Sciatic nerve (tissue), 2 donors: Measurements from ENCODE around the gene CIZ1. TPM values are rescaled to one million over a fixed set of nuclear protein-coding genes. Genes with fewer than 3 reads are reported as not detected.
"Not testable (repeated sequence)": the region's sequence is repeated elsewhere in the genome, so short reads cannot be mapped to it uniquely, and the experiment has no call there.

Experiments
- ATAC-seq: fragments of 200-7000 bp; cut with Tn5 transposase; one replicate; pipeline ENCODE4 v1.9.1; 2020; ENCODE audit warnings: mild to moderate bottlenecking, moderate library complexity
- DNase-seq: peaks from one replicate; pipeline ENCODE4 v3.0.0-alpha.2; 2020; ENCODE audit warnings: low spot score
- intact Hi-C: fragments of 100-400 bp; cut with DNase I; formaldehyde crosslinking; loops from one replicate; pipeline ENCODE4 v1.14.2; 2022
- total RNA-seq: library from RNA; stranded (reverse); fragmentation: NEBNext Ultra II Directional; extraction: Animal tissue kit (Norgen Biotek cat#: 25700); gene quantifications from one replicate; pipeline ENCODE4 v1.2.1, GENCODE V29; 2021
- donor health status: DM: no; HTN: no; CAD: no.
- donor health status: DM: no; HTN: no; CAD: no.

CIZ1 gene
- total RNA-seq, 1 donor from 2014 or later = 140 TPM

DNA sequence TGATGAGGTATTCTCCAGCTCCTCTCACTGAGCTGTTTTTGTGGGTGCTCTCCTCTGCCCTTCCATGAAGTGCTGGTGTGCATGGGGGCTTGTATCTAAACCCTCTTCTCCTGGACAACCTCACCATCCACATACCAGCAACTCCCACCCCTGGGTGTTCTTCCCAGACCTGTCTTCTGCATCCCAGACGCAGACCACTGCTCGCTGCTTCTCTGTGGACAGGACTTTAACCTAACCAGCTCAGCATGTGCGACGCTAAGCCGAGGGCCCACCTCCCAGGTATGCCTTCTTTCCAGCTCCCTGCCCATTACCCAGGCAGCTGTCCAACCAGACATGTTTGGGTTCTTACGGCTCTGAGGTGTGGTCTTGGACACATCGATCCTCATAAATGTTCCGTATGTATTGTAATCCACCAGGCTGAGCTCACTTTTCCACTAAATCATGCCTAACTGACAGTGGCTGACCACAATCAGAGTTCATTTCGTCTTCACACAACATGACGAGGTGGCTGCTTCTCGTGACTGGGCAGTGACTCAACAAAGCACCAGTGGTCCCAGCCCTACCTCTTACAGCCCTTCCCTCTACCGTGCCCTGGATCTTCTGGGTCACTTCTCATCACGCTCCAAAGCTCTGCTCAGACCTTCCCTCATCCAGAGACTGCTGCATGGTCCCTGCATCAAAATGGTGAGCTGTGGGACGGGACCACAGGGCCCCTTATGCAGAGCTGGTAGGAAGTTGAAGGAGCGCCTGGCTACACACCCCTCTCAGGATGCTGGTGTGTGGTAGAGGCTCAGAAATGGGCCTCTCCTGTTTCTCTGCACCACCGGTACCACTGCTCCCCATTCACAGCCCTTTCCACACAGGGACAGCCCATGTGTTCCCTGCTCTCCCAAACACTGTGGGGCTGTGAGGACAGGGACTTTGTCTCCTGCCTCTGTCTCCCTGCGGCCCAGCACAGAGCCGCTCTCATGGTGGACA lies 54.3 kb downstream of the CIZ1 start:
- DNase-seq = no peak

DNA sequence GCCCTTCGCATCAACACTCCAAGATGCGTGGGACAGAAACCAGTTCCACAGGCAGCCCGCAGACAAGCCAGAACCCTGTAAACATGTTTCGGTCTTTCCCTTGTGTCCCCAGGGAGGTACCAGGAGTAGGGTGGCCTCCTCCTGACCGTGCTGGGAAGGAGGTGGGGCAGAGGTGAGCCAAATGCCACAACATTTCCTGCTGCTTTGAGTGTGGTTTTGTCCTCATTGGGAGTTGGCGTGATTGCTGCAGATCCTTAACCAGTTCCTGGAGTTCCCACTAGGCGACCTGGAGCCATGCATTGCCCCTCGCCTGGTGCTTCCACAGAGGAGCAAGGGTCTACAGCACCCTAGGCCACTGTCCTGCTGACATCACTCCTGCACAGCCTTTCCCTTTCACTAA lies 55.8 kb downstream of the CIZ1 start:
- intact Hi-C loops, ATAC-seq, DNase-seq: not testable (repeated sequence)

More for the DNA sequence above, 54.3 kb downstream of the CIZ1 start:
- ATAC-seq = no peak
- intact Hi-C loops = no loop called here

DNA sequence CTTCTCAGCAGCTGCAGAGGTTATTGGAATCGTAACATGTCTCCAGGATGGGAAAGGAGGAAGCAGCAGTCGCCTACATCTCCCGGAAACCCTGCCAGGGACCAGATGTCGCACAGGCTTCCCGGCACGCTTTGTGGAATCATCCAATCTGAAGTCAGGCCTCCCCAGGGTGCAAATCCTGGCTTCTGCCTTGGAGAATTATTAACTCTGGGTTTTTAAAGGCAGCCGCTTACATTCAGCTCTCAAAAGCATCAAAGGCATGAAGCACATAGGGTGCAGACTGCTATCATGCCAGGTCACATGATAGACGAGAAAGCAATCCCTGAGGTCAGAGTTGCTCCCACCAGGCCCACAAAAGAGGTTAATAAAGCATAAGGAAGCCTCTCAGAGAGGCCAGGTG lies 59.2 kb downstream of the CIZ1 start:
- DNase-seq, intact Hi-C loops, ATAC-seq: not testable (repeated sequence)

DNA sequence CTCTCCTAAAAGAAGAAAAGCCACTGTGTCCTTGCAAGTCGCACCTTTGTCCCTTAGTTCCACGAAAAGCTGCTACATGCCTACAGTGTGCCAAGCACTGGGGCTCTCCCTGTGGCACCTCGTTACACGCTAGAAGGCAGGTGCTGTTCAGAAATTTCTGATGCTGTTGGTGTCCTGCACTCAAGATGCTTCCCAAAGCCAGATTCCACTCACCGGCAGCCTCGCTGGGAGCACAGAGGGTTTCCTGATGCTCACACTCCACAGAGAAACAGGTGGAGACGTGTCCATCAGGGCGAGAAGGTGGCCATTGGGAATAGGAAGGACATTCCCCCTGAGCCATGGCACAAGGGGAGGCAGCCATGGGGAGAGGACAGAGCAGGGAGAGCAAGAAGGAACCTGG lies 60.0 kb downstream of the CIZ1 start:
- intact Hi-C loops, ATAC-seq, DNase-seq: not testable (repeated sequence)

DNA sequence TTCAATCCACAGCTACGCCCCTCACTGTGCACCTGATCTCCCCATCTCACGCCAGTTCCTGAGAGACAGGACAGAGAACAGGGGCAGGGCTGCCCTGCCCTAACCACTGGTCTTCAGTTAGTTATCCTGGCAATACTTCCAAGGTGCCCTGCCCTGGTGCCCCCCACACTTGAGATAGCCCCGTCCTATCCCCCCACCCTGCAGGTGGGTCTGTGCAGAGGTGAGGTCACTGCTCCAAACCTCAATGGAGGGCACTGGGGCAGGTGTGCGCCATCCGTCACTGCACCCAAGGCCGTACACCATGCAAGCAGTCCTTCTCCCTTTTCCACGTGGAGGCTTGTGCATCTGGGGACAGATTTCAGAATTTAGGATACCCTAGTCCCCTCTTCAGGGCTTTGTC lies 60.7 kb downstream of the CIZ1 start:
- intact Hi-C loops, DNase-seq, ATAC-seq: not testable (repeated sequence)

DNA sequence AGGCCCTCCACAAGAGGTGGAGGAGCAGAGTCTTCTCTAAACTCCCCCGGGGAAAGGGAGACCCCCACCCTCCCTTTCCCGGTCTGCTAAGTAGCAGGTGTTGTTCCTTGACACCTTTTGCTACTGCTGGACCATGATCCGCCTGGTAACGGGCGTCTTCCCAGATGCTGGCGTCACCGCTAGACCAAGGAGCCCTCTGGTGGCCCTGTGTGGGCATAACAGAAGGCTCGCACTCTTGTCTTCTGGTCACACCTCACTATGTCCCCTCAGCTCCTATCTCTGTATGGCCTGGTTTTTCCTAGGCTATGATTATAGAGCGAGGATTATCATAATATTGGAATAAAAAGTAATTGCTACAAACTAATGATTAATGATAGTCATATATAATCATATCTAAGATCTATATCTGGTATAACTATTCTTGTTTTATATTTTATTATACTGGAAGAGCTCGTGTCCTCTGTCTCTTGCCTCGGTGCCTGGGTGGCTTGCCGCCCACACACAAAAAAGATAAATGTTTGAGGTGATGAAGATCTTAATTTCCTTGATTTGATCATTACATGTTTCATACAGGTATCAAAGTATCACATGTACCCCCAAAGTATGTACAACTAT lies 61.3 kb downstream of the CIZ1 start:
- DNase-seq, ATAC-seq, intact Hi-C loops: not testable (repeated sequence)

DNA sequence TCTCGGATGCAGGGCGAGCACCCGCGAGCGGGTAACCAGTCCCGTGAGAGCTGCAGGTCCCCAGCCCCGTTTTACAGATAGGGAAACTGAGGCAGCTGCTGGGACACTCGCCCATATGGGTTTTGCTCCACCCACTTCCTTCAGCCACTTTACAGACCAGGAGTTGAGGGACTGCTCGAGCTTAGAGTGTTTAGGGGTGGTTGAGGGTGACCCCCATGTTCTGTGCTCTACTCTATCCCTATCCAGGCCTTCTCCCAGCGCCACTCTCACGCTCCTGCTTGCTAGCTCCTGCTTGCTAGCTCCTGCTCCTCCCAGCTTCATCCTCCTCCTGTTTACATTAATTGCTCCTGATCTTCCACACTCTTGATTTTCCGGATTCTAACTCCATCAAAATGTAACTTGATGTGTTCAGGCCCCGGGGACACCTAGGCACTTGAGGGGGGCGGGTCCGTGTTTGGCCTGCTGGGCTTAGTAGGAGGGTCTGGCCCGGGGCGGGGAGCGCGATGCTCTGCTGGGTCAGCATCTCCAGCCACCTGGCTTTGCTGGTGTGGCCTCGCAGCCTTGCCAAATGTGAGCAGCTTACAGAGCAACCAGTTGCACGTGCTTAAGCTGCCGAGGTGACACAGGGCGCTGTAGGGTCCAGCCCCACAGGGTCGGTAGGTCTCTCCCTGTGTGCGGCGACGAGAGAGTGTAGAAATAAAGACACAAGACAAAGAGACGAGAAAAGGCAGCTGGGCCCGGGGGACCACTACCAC lies 62.4 kb downstream of the CIZ1 start:
- intact Hi-C loops = no loop called here
- ATAC-seq (peak; percentile 12), DNase-seq (no peak)

DNA sequence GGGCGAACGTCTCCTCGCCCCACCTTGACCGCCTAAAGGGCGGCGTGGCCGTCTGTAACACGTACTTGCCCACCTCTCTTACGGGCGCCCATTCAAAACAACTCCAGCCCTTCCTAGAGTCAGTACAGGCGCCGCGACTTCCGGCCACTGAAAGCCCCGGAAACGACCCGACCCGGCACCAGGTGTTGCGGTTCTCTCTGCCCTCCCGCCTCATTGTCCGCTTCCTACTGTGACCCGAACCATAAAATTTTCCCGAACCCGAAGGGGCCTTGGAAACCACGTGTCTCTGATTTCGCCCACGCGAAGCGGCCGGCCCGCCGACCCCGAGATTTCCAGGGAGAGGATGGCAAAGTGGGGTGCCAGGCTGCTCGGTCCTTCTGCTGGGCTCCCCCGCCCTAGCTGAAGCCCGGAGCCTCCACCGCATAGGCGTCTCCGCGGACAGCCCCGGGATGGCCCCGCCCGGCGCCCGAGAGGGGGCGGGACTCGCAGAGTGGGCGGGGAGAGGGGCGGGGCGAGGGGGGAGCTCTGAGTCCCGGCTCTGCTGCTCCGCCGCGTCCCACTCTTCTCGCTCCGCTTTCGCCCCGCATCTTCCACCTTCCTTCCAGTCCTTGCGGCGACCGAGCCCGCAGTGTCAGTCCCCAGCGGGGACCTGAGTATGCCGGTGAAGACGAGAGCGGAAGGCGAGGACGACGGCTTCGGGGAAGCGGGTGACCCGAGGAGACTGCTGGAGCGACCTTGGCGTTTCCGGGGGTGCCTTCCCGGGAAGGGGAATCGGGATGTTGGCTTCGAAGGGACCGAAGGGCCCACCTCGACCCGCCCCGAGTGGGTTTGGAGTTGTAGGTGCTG lies 63.2 kb downstream of the CIZ1 start:
- peak; percentile 94 for ATAC-seq
- intact Hi-C loops = no loop called here
- peak; percentile 88 for DNase-seq

DNA sequence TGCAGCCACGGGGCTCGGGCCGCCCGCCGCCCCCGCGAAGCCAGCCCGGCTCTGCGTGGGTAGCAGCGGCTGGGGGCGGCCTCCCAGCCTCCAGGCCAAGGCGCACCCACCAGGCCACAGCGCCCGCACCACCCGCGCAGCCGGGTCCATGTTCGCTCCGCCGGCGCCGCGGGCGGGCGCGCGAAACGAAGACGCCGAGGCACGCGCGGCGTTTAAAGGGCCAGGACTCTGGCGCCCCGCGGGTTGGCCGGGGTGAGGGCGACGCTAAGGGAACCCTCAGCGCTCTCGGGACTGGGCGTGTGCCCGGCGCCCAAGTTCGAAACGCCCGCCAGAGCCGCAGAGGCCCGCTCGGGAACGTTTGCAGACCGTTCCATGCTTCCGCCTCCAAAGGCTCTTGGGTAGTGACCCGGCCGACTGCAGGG lies 63.8 kb downstream of the CIZ1 start, which contains the start of gene PTGES2:
Gene PTGES2, minus strand, starts transcription at position 162 of the 422 bp plus-strand sequence. Its CDS starts 12 bp downstream, at position 150.
- intact Hi-C loops = no loop called here
- DNase-seq = peak; percentile 90
- ATAC-seq = peak; percentile 89

DNA sequence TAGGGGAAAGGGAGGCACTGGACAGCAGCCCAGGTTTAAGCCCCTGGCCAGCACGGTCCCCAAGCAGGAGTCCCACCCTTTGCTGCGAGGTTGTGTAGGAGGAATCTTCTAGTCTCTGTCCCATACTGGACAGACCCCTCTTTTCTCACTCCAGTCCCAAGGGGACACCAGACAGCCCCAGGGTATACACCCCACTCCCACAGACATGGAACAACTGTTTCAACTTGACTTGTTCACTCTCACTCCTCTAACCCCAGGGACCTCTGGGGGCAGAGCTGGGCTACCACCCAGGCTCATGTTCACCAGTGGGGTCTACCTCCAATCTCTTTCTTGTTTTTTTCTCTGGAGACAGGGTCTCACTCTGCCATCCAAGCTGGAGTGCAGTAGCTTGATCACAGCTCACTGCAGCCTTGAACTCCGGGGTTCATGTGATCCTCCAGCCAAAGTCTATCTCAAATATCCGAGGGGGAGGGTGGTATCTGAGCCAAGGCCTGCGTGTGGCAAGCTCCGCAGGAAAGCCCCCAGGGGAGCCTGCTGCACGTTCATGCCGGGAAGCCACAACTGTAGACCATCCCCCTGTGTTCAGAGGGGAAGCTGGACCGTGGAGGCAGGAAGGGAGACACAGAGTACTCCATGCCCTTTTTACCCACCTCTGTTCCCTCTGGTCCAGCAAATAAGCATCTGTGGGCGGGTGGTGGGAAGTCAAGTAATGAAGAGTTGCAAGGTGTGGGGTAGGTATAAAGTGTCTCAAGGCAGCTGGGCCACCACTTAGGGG lies 65.6 kb downstream of the CIZ1 start:
- ATAC-seq (no peak), DNase-seq (no peak)
- intact Hi-C loops = no loop called here

DNA sequence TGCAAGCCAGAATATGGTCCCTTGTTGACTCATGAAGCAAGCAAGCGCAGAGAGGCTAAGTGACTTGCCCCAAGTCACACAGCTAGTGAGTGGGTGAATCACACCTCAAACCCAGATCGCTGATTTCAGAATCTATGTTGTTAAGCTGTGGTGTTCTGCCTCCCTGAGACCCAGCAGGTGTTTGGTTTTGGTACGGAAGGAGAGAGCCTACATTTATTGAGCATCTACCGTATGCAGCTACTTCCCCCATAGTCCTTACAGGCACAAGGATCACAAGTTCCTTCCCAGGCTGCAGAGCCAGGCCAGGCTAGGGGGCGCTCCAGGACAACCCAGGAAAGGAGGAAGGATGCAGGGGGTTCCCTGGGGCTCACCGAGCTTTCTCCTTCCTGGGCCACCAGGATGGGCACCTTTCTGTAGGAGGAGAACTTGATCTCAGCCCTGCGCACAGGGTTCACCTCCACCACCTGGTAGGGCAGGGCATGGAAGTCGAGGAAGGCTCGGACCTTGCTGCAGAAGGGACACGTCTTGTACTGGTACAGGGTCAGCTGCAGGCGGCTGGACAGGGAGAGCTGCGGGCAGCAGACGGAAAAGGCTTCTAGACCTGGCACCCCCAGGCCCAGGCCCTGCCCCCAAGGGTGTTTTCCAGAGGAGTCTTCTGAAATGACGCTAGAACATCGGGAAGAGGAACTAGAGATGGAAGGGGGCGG lies 66.3 kb downstream of the CIZ1 start:
- DNase-seq (peak; percentile 86), ATAC-seq (no peak)
- intact Hi-C loops = no loop called here

DNA sequence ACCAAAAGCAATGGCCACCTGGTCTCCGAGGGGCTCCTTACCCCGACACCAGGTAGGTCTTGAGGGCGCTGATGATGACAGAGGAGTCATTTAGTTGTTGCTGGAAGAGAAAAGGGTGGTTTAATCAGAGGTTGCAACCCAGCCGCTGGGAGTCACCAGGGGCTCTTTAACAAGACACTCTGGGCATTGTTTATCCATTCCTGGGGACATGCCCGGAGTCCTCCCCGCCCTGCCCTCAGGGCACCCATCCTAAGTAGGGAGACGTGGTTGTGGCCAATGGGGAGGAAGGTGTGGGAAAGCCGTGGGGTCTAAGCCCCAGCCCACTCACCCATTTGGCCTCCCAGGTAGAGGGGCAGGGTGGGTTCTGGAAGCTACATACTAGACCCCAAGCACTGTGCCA lies 66.9 kb downstream of the CIZ1 start:
- ATAC-seq (no peak), DNase-seq (no peak)
- intact Hi-C loops = no loop called here

DNA sequence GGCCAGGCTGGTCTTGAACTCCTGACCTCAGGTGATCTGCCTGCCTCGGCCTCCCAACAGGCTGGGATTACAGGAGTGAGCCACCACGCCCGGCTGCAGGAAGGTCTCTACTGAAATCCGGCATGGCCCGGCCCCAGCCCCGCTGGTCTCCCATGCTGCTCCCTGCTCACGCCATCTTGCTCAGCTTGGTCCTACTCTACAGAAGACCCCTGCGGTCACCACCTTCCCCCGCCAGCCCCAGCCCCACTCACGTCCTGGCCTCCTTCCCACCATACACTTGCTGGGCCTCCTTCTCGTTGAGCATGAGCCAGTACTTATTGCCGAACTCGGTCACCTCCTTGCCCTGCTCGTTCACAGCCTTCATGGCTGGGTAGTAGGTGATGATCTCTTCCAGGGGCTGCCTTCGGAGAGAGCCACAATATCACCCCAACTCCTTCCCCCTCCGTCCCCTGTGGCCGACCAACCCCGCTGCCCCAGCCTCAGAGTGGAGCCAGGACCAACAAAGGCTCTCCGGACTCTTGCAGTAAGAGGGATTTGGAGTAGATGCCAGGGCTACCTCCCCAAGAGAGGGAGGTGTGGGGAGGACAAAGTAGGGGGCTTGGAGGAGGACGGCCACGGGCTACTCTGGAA lies 67.8 kb downstream of the CIZ1 start:
- DNase-seq = no peak
- intact Hi-C loops = no loop called here
- ATAC-seq = no peak

DNA sequence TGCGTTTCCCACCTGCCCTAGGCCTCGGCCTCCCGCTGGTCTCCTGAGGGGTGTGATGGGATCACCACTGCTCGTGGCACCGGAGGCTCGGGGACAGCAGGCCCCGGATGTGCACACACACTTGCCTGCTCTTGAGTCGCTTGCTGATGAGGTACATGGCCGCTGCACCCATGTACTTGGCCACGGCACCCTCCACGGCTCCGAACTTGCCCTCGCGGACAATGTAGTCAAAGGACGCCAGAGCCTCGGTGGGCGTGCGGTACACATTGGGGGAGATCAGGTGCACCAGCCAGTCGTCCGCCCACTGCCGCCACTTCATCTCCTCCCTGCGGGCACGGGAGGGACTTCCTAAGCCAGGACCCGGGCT lies 68.6 kb downstream of the CIZ1 start:
- intact Hi-C loops = no loop called here
- DNase-seq (no peak), ATAC-seq (no peak)

DNA sequence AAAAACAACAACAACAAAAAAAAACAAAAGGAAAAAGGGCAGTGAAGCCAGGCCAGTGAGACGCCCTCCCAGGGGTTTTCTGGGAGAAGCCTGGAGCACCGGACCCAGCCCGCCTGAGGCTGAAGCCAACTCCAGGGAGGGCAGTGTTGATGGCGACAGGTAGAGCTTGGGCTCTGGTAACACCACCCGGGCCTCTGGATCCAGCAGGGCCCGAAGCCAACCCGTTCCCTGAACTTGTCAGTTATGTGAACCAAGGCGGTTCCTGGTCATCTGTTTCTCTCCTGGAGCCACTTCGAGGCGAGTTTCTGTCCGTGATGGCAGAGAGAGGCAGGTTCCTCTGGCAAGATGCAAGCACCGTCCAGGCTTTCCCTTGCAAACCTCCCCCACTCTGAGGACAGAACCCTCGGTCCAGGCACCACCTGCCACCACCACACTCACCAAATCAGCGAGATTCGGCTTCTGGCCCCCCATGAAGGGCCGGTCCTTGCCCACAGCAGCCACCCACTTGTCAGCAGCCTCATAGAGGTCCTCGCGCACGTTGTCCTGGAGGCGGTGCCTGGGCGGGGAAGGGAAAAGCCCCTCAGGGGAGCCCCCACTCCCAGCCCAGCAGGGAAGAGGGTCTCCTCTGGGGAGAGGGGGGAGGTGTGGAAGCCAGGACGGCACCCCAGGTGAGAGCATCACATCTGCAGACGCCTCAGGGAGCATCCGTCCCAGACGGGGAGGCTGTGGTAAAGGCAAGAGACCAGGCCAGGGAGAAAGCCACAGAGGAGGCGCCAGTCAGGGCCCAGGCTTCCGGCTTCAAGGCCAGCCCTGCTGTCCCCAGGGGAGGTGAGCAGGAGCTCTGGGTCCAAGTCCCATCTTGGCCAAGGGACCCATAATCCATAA lies 69.2 kb downstream of the CIZ1 start:
- intact Hi-C loops = no loop called here
- ATAC-seq (no peak), DNase-seq (no peak)

DNA sequence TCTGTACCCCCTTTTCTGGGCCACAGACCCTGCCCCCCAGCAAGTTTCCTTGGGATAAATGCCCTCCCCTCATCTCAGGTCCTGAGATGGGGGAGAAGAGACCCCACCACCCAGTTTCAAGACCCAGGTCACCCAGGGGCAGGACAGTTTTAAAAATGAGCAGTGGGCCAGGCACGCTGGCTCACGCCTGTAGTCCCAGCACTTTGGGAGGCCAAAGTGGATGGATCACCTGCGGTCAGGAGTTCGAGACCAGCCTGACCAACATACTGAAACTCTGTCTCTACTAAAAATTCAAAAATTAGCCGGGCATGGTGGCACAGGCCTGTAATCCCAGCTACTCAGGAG lies 69.9 kb downstream of the CIZ1 start:
- DNase-seq (no peak), ATAC-seq (no peak)
- intact Hi-C loops = no loop called here
